SJSA1 (cell line): ENCODE results near the gene NHS. TPM values are rescaled to one million over a fixed set of nuclear protein-coding genes. Genes with fewer than 3 reads are reported as not detected.
A peak's percentile ranks its signal among the peaks of the same experiment; 100 is the strongest.

Experiments
- DNase-seq, 2 experiments: peaks; one replicate each; pipeline ENCODE4 v3.0.0-alpha.2; 2015 to 2020; ENCODE audit warnings: low spot score in 2 of 2, low read depth in 1 of 2
- H3K27ac ChIP-seq: fragments of 250-450 bp; sonication (Bioruptor Pico); 2 replicates; pipeline ENCODE4 v1.5.1; 2020; ENCODE audit warnings: mild to moderate bottlenecking, moderate library complexity
- H3K27me3 ChIP-seq: fragments of 250-450 bp; sonication (Bioruptor Pico); replicated peaks from 2 replicates; pipeline ENCODE4 v1.5.1; 2020; ENCODE audit warnings: mild to moderate bottlenecking, moderate library complexity
- H3K36me3 ChIP-seq: fragments of 250-450 bp; sonication (Bioruptor Pico); 2 replicates; pipeline ENCODE4 v1.5.1; 2020; ENCODE audit warnings: mild to moderate bottlenecking
- H3K4me1 ChIP-seq: fragments of 250-450 bp; sonication (Bioruptor Pico); replicated peaks from 2 replicates; pipeline ENCODE4 v1.6.1; 2021; ENCODE audit warnings: mild to moderate bottlenecking
- H3K4me3 ChIP-seq: fragments of 250-450 bp; sonication (Bioruptor Pico); 2 replicates; pipeline ENCODE4 v1.5.1; 2020; ENCODE audit warnings: mild to moderate bottlenecking
- H3K9me3 ChIP-seq: fragments of 250-450 bp; sonication (Bioruptor Pico); replicated peaks from 2 replicates; pipeline ENCODE4 v1.5.1; 2020; ENCODE audit warnings: mild to moderate bottlenecking
- total RNA-seq: library from RNA; depleted of rRNA; stranded (reverse); fragments of >200 nt; shearing (Covaris generic); gene quantifications from 2 replicates; pipeline ENCODE4 v1.2.3, GENCODE V29; 2014

NHS gene
- total RNA-seq, 1 experiment from 2014 or later = 2.6 TPM

DNA sequence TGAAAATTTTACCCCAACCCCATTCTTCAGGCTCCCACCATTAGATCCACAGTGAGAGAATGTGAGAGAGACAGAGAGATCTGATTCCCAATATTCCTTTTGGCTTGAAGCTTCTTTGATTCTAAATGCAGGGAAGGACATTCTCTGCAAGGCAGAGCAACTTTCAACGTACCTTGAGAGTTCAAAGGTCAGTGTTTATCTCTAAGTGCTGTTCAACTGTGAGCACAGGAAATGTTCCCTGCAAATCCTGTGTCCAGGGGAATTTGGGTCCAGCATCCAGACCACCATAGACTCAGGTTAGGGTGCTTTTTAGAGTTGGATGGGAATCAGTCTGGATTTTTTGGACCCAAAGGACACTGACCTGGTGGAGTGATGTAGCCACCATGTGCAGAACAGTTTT is 97.4 kb downstream of the NHS start:
- Histone ChIP-seq H3K4me1 (peaks cover 19% of the 10 kb centered on the region), H3K9me3 (no peaks in the 10 kb centered on the region), H3K27ac (no peak overlapping the region), H3K27me3 (no peaks in the 10 kb centered on the region), H3K36me3 (no peaks in the 10 kb centered on the region), H3K4me3 (no peak overlapping the region)
- no peak for DNase-seq

DNA sequence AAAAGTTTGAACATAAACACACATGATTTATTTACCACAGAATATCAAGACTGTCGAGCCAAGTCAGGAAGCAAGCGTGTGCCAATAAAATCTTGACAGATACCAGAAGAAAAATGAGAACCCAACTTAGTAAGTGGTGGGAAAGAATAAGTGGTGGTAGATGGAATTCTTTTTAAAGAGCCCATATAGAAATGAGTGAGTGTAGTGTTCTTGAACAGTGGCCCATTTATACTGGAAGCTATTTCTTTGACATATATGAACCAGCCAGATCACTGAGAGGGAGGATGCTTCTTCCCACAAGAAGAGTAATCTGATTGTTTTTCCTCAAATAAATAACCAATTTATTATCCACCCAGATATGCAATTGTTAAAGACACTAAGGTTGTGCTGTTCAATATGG is 98.0 kb downstream of the NHS start:
- no peak for DNase-seq
- peaks cover 19% of the 10 kb centered on the region for H3K4me1 ChIP-seq
- no peaks in the 10 kb centered on the region for H3K27me3 ChIP-seq
- H3K36me3 ChIP-seq = no peaks in the 10 kb centered on the region
- H3K27ac ChIP-seq = no peak overlapping the region
- H3K4me3 ChIP-seq = no peak overlapping the region
- H3K9me3 ChIP-seq = no peaks in the 10 kb centered on the region

GRCh38 chrX:17474892-17475291 is 99.9 kb downstream of the NHS start:
- Histone ChIP-seq H3K27ac (no peak overlapping the region), H3K27me3 (no peaks in the 10 kb centered on the region), H3K4me3 (no peak overlapping the region), H3K9me3 (no peaks in the 10 kb centered on the region), H3K4me1 (peaks cover 19% of the 10 kb centered on the region), H3K36me3 (no peaks in the 10 kb centered on the region)
- peak in 1 of 2 experiments; percentile 38 for DNase-seq

- Histone ChIP-seq H3K4me1 (peaks cover 19% of the 10 kb centered on the region), H3K27me3 (no peaks in the 10 kb centered on the region), H3K4me3 (no peak overlapping the region), H3K27ac (no peak overlapping the region), H3K36me3 (no peaks in the 10 kb centered on the region), H3K9me3 (no peaks in the 10 kb centered on the region)
- no peak for DNase-seq
Measured at GRCh38 chrX:17475449-17476217, 100.6 kb downstream of the NHS start.

DNA sequence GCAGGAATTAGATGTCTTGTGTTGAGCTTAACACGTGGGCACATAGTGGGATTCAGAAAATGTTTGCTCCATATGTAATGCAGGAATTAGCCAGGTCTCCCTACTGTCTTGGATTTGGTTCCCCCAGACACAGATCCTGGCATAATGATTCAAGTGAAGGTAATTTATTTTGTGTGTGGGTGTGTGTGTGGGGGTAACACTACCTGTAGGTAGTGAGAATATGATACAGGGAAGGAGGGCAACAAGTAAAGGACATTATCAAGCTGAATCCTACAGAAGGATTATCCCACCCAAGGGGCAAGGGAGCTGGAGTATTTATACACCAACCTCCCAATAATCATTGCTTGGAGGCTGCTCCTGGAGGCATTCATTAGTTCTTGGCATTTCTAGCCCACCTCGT is 101.4 kb downstream of the NHS start:
- no peak overlapping the region for H3K27ac ChIP-seq
- no peaks in the 10 kb centered on the region for H3K36me3 ChIP-seq
- no peaks in the 10 kb centered on the region for H3K27me3 ChIP-seq
- DNase-seq = no peak
- H3K4me1 ChIP-seq = peaks cover 16% of the 10 kb centered on the region
- no peak overlapping the region for H3K4me3 ChIP-seq
- H3K9me3 ChIP-seq = no peaks in the 10 kb centered on the region

GRCh38 chrX:17481086-17481485 is 106.1 kb downstream of the NHS start:
- Histone ChIP-seq H3K27me3 (no peaks in the 10 kb centered on the region), H3K36me3 (no peaks in the 10 kb centered on the region), H3K9me3 (no peaks in the 10 kb centered on the region), H3K4me1 (no peaks in the 10 kb centered on the region; the same call in 1 of the 2 replicates), H3K4me3 (no peak overlapping the region), H3K27ac (no peak overlapping the region)
- no peak for DNase-seq

GRCh38 chrX:17484592-17484991 is 109.6 kb downstream of the NHS start:
- Histone ChIP-seq H3K9me3 (no peaks in the 10 kb centered on the region), H3K4me3 (no peak overlapping the region), H3K27ac (no peak overlapping the region), H3K27me3 (no peaks in the 10 kb centered on the region), H3K36me3 (no peaks in the 10 kb centered on the region), H3K4me1 (no peaks in the 10 kb centered on the region)
- no peak for DNase-seq

DNA sequence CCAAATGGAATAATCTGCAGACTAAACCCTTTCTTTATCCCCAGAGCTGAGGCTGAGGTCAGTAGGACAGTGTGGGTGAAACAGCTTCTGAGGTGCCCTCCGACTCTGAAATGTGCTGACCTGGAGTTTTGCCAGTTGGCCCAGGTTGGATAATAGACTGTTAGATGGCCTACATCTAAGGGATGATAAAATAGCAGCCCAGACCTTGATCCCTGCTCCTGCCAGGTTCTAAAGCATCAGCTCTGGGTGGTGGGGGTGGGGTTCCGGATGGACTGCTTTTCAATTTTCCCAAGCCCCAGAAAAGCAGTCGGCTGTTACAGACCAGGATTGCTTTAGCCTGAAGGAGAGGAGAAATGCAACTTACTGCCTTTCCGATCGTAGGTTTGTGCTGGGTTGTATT is 110.4 kb downstream of the NHS start:
- no peaks in the 10 kb centered on the region for H3K4me1 ChIP-seq
- DNase-seq = no peak
- H3K36me3 ChIP-seq = no peaks in the 10 kb centered on the region
- no peak overlapping the region for H3K4me3 ChIP-seq
- H3K9me3 ChIP-seq = no peaks in the 10 kb centered on the region
- no peak overlapping the region for H3K27ac ChIP-seq
- H3K27me3 ChIP-seq = no peaks in the 10 kb centered on the region

DNA sequence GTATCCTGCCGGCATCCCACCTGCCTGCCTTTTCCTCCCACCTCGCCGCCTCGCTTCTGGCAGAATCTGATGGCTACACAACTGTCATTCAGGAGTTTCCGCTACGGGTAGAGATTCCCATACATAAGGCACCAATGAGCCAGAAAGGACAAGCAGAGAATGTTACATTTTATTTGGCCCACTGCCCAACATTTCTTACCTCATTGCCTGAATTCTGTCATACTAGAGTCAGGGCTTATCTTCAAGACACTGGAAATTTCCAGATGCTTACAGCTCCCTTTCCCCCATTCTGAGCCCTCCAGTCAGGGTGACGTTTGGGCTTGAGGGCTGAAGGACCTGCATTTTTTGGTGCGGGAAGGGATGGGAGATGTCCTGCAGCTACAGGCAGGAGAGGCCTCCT is 113.0 kb downstream of the NHS start:
- H3K36me3 ChIP-seq = no peaks in the 10 kb centered on the region
- H3K4me1 ChIP-seq = no peaks in the 10 kb centered on the region
- no peaks in the 10 kb centered on the region for H3K9me3 ChIP-seq
- no peak overlapping the region for H3K4me3 ChIP-seq
- H3K27me3 ChIP-seq = no peaks in the 10 kb centered on the region
- DNase-seq = no peak
- H3K27ac ChIP-seq = no peak overlapping the region

DNA sequence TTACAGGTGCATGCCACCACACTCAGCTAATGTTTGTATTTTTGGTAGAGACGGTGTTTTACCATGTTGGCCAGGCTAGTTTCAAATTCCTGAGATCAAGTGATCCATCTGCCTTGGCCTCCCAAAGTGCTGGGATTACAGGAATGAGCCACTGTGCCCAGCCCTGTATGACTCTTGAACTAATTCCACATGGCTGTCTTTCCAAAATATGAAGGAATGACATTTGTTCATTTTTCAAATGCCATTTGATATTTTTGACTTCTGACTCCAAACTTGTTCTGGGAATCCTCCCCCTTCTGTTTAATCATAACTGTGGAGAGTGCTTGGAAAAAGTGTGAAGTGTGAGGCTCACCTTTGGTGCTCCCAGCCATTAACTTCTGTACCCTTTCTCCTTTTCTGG is 119.2 kb downstream of the NHS start:
- no peak overlapping the region for H3K4me3 ChIP-seq
- no peaks in the 10 kb centered on the region for H3K4me1 ChIP-seq
- H3K27me3 ChIP-seq = no peaks in the 10 kb centered on the region
- no peak overlapping the region for H3K27ac ChIP-seq
- no peaks in the 10 kb centered on the region for H3K9me3 ChIP-seq
- no peaks in the 10 kb centered on the region for H3K36me3 ChIP-seq
- no peak for DNase-seq

DNA sequence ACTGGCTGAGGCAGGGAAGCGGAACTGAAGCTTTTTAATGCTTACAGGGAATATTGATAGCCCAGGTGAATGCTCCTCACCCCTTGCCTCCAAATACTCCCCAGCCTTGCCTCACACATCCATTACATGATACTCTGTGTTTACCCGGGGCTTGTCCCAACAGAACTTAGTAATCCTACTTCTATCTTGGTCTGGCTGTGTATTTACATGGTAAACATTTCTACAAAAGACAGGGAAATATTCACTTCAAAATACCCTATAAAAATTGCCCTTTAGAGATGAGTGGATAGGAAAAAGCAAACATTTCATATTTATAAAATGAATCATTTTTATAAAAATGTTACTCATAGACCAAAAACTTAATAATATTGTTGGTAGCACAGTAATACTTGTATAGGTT is 120.1 kb downstream of the NHS start:
- no peak overlapping the region for H3K27ac ChIP-seq
- H3K36me3 ChIP-seq = no peaks in the 10 kb centered on the region
- no peak for DNase-seq
- H3K4me3 ChIP-seq = no peak overlapping the region
- H3K27me3 ChIP-seq = no peaks in the 10 kb centered on the region
- no peaks in the 10 kb centered on the region for H3K4me1 ChIP-seq
- no peaks in the 10 kb centered on the region for H3K9me3 ChIP-seq

GRCh38 chrX:17496407-17496806 is 121.4 kb downstream of the NHS start:
- H3K27me3 ChIP-seq = no peaks in the 10 kb centered on the region
- H3K4me1 ChIP-seq = no peaks in the 10 kb centered on the region
- H3K9me3 ChIP-seq = no peaks in the 10 kb centered on the region
- no peaks in the 10 kb centered on the region for H3K36me3 ChIP-seq
- no peak overlapping the region for H3K4me3 ChIP-seq
- no peak for DNase-seq
- H3K27ac ChIP-seq = no peak overlapping the region

DNA sequence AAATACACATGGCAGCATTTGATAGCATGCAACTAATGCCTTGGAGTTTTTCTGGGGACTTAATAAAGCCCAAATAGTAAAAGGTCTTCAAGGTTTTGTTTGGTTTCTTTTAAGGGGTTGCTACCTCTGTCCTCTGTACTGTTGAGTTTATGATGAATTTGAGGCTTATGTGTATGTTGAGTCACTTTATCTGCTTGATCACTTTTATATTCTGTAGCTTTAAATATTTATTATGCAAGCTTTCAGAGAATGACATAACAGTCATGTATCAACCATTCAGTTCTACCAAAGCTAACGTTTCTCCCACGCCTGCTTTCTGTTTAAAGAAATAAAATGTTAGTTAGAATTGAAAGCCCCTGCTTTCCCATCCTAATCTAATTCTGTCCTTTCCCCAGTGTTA is 122.2 kb downstream of the NHS start:
- no peaks in the 10 kb centered on the region for H3K4me1 ChIP-seq
- H3K9me3 ChIP-seq = no peaks in the 10 kb centered on the region
- no peak for DNase-seq
- no peak overlapping the region for H3K27ac ChIP-seq
- H3K36me3 ChIP-seq = no peaks in the 10 kb centered on the region
- no peaks in the 10 kb centered on the region for H3K27me3 ChIP-seq
- H3K4me3 ChIP-seq = no peak overlapping the region

DNA sequence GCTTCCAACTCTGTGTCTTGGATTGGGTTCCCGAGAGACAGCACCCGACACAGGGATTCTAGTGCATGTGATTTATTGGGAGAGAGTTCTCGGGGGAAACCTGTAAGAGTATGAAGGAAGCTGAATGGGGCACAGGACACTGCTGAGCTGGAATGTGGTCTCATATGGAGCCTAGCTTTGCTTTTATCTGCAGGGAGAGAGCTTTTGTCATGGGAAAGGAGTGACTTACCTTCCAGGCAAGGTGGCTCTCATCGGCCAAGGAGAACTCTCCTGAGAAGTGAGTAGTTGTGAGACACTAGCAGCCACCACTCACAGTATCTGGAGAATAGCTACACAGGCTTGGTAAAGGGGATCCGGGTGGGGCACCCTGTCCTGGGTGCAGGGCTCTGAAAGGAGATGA is 124.5 kb downstream of the NHS start:
- H3K9me3 ChIP-seq = no peaks in the 10 kb centered on the region
- H3K27ac ChIP-seq = no peak overlapping the region
- no peaks in the 10 kb centered on the region for H3K4me1 ChIP-seq
- no peaks in the 10 kb centered on the region for H3K27me3 ChIP-seq
- no peak for DNase-seq
- no peaks in the 10 kb centered on the region for H3K36me3 ChIP-seq
- no peak overlapping the region for H3K4me3 ChIP-seq

DNA sequence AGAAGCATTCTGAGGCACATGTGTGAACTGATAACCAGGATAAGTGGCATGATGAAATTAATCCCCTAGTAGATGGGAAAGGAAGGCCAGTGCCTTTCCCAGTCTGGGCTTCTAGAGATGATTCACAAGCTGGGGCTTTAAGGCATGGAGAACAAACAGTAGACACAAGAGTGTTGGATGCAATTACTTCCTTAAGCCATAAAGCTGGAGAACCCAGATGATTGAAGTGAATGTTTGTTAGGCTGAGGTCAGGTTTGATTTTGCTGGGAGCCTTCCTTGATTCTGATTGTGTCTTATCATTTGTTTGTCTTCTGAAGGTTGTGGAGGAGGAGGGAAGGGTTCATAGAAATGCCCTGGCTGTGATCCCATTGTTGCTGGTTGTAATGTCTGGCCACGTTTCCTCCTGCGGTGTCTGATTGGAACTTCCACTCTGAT is 125.2 kb downstream of the NHS start:
- no peak for DNase-seq
- H3K27me3 ChIP-seq = no peaks in the 10 kb centered on the region
- H3K36me3 ChIP-seq = no peaks in the 10 kb centered on the region
- no peaks in the 10 kb centered on the region for H3K4me1 ChIP-seq
- no peak overlapping the region for H3K4me3 ChIP-seq
- H3K9me3 ChIP-seq = no peaks in the 10 kb centered on the region
- H3K27ac ChIP-seq = no peak overlapping the region
